BE2C (cell line): ENCODE results near the gene NRP1.

Experiments used
- DNase-seq: peaks from one replicate; pipeline ENCODE4 v3.0.0-alpha.2; 2020
- H3K27me3 ChIP-seq: fragments of 250-450 bp; sonication (Bioruptor Pico); 2 replicates; pipeline ENCODE4 v1.5.1; 2020; ENCODE audit warnings: mild to moderate bottlenecking
- H3K36me3 ChIP-seq: fragments of 250-450 bp; sonication (Bioruptor Pico); 2 replicates; pipeline ENCODE4 v1.5.1; 2020; ENCODE audit warnings: mild to moderate bottlenecking
- H3K4me1 ChIP-seq: fragments of 250-450 bp; sonication (Bioruptor Pico); 2 replicates; pipeline ENCODE4 v1.5.1; 2020
- H3K4me3 ChIP-seq: 2 replicates; pipeline ENCODE4 v1.5.1; 2011; ENCODE audit warnings: low read depth, low read length
- H3K9me3 ChIP-seq: fragments of 250-450 bp; sonication (Bioruptor Pico); 2 replicates; pipeline ENCODE4 v1.5.1; 2020
- CTCF ChIP-seq: IDR thresholded peaks from 2 replicates; pipeline ENCODE4 v1.5.1; 2012; ENCODE audit warnings: mild to moderate bottlenecking, low read depth, low read length

Gene NRP1

GRCh38 chr10:33265621-33266020 lies 68.8 kb downstream of the NRP1 start:
- H3K36me3 ChIP-seq = peaks cover 55% of the 10 kb centered on the region
- no peak for DNase-seq

GRCh38 chr10:33263453-33263852 lies 71.0 kb downstream of the NRP1 start:
- H3K4me1 ChIP-seq = no peaks in the 10 kb centered on the region; the same call in 1 of the 2 replicates
- no peak for TF ChIP-seq CTCF
- no peak for DNase-seq
- no peak overlapping the region for H3K4me3 ChIP-seq
- peaks cover 50% of the 10 kb centered on the region for H3K36me3 ChIP-seq
- no peaks in the 10 kb centered on the region for H3K27me3 ChIP-seq
- no peaks in the 10 kb centered on the region for H3K9me3 ChIP-seq

More at GRCh38 chr10:33265621-33266020, 68.8 kb downstream of the NRP1 start:
- H3K9me3 ChIP-seq = no peaks in the 10 kb centered on the region
- no peak overlapping the region for H3K4me3 ChIP-seq
- no peaks in the 10 kb centered on the region for H3K4me1 ChIP-seq
- no peaks in the 10 kb centered on the region for H3K27me3 ChIP-seq
- no peak for TF ChIP-seq CTCF

GRCh38 chr10:33262871-33263270 lies 71.6 kb downstream of the NRP1 start:
- H3K36me3 ChIP-seq = peaks cover 50% of the 10 kb centered on the region
- H3K4me3 ChIP-seq = no peak overlapping the region
- no peak for TF ChIP-seq CTCF
- H3K27me3 ChIP-seq = no peaks in the 10 kb centered on the region
- no peaks in the 10 kb centered on the region; the same call in 1 of the 2 replicates for H3K4me1 ChIP-seq
- no peaks in the 10 kb centered on the region for H3K9me3 ChIP-seq
- no peak for DNase-seq

- no peaks in the 10 kb centered on the region for H3K27me3 ChIP-seq
- no peaks in the 10 kb centered on the region for H3K9me3 ChIP-seq
- no peak for DNase-seq
- H3K4me3 ChIP-seq = no peak overlapping the region
- H3K4me1 ChIP-seq = no peaks in the 10 kb centered on the region; the same call in 1 of the 2 replicates
- TF ChIP-seq CTCF = no peak
- peaks cover 47% of the 10 kb centered on the region for H3K36me3 ChIP-seq
These were observed 73.9 kb downstream of the NRP1 start for GRCh38 chr10:33260403-33261149.

- H3K9me3 ChIP-seq = no peaks in the 10 kb centered on the region
- no peak for DNase-seq
- TF ChIP-seq CTCF = no peak
- no peak overlapping the region for H3K4me3 ChIP-seq
- H3K36me3 ChIP-seq = peaks cover 49% of the 10 kb centered on the region
- no peaks in the 10 kb centered on the region for H3K27me3 ChIP-seq
- H3K4me1 ChIP-seq = no peaks in the 10 kb centered on the region; the same call in 1 of the 2 replicates
These were observed 75.5 kb downstream of the NRP1 start for GRCh38 chr10:33258967-33259366.

- TF ChIP-seq CTCF = no peak
- no peaks in the 10 kb centered on the region; the same call in 1 of the 2 replicates for H3K4me1 ChIP-seq
- peaks cover 47% of the 10 kb centered on the region for H3K36me3 ChIP-seq
- no peaks in the 10 kb centered on the region for H3K27me3 ChIP-seq
- H3K9me3 ChIP-seq = no peaks in the 10 kb centered on the region
- no peak for DNase-seq
- H3K4me3 ChIP-seq = no peak overlapping the region
These were observed 76.9 kb downstream of the NRP1 start for GRCh38 chr10:33257439-33258080.
